Measurements from ENCODE around the gene POLK. TPM values are rescaled to one million over a fixed set of nuclear protein-coding genes. Genes with fewer than 3 reads are reported as not detected.

POLK gene
- total and polyA plus RNA-seq, 4 donors, result 6.6 to 68.6 (median 18.5) TPM

DNA sequence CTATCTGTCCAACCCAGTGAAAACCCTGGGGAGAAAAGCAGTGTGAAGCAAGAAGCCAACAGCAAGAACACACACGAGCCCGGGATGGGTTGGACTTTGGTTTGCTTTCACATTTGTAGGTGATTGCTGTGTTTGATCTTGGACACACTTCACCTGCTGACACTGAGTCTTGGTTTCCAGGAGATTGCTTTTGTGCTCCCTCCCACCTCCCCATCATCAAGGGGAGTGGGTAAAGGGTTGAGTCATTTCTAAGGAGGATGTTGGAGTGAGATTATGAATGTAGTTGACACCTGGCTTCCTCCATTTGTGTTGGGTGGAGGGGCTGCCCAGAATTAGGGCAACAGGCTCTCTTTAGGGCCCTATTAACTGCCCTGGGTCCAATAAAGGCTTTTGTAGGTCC, 137.0 kb downstream of the POLK start:
- Histone ChIP-seq H3K27ac (ENCODE audit: low read depth in 1 of 2, low read length in 1 of 2) (no peak overlapping the region), H3K36me3 (ENCODE audit: control insufficient read depth in 4 of 4, insufficient read depth in 4 of 4, low read length in 4 of 4) (no peaks in the 10 kb centered on the region), H3K9me3 (ENCODE audit: control insufficient read depth in 4 of 4, insufficient read depth in 3 of 4, low read length in 3 of 4) (no peaks in the 10 kb centered on the region), H3K4me3 (no peak overlapping the region), H3K27me3 (ENCODE audit: control insufficient read depth in 3 of 3, insufficient read depth in 3 of 3, low read length in 2 of 3) (no peaks in the 10 kb centered on the region), H3K4me1 (ENCODE audit: control insufficient read depth in 5 of 5, insufficient read depth in 5 of 5, low read length in 5 of 5) (peaks cover 0 to 3% (median 0%) of the 10 kb centered on the region in 5 donors), H3K9ac (ENCODE audit: insufficient read depth in 1 of 2, low read length in 2 of 2) (no peak overlapping the region)
- TF ChIP-seq, protein P1, sequence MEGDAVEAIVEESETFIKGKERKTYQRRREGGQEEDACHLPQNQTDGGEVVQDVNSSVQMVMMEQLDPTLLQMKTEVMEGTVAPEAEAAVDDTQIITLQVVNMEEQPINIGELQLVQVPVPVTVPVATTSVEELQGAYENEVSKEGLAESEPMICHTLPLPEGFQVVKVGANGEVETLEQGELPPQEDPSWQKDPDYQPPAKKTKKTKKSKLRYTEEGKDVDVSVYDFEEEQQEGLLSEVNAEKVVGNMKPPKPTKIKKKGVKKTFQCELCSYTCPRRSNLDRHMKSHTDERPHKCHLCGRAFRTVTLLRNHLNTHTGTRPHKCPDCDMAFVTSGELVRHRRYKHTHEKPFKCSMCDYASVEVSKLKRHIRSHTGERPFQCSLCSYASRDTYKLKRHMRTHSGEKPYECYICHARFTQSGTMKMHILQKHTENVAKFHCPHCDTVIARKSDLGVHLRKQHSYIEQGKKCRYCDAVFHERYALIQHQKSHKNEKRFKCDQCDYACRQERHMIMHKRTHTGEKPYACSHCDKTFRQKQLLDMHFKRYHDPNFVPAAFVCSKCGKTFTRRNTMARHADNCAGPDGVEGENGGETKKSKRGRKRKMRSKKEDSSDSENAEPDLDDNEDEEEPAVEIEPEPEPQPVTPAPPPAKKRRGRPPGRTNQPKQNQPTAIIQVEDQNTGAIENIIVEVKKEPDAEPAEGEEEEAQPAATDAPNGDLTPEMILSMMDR (IDR thresholded peaks at IDR 0.05; ENCODE audit: control extremely low read depth, extremely low read depth), result no peak
- 74 to 89% methylated on average over 2 of the region's 2 CpGs for whole genome bisulfite sequencing, 2 donors
- no peak for DNase-seq
- no peak for ATAC-seq (ENCODE audit: insufficient read depth, low FRiP score)

Small RNA genes within 50 kb of the gene (small RNA-seq; reads per million reads assigned to genes)
- not detected for gene RNU7-175P (ENCODE audit: low replicate concordance)

Other genes starting within 250 kb of the POLK start
- gene HMGCR, start 174.7 kb upstream of the POLK start, total RNA-seq, result 100 to 1,000 TPM; 127 to 177 TPM
- 10 to 100 TPM; 15.5 to 56.2 TPM for gene HMGCR, start 174.7 kb upstream of the POLK start, polyA plus RNA-seq
- gene CERT1, start 262 bp upstream of the POLK start, total RNA-seq, result 10 to 100 TPM; 59.7 to 86.2 TPM
- gene CERT1, start 262 bp upstream of the POLK start, polyA plus RNA-seq, result 10 to 100 TPM; 16.1 to 32.4 TPM
- gene ANKDD1B, start 99.6 kb downstream of the POLK start, total RNA-seq, result 1 to 10 TPM; 8.0 to 9.4 TPM
- gene ANKDD1B, start 99.6 kb downstream of the POLK start, polyA plus RNA-seq, result 1 to 10 TPM; 1.3 to 3.8 TPM
- 10 to 100 TPM; 10.7 to 18.0 TPM for gene POC5, start 205.5 kb downstream of the POLK start, total RNA-seq
- 10 to 100 TPM in 1 of 2 donors, 1 to 10 TPM in 1; 7.7 to 11.4 TPM for gene POC5, start 205.5 kb downstream of the POLK start, polyA plus RNA-seq

Data from lung (tissue), 13 donors.